Muscle of arm (tissue), 12 donors: ENCODE measurements around the gene GOLGA5. TPM values are rescaled to one million over a fixed set of nuclear protein-coding genes. Genes with fewer than 3 reads are reported as not detected.
"Not testable (repeated sequence)": the region's sequence is repeated elsewhere in the genome, so short reads cannot be mapped to it uniquely, and the experiment has no call there.

Experiments used
- DNase-seq: peaks from one replicate; pipeline ENCODE4 v3.0.0-alpha.2; 2013
- polyA plus RNA-seq, 12 donors: library from polyadenylated mRNA; unstranded; fragments of 120-200 nt; gene quantifications; one replicate each; pipeline ENCODE4 v1.2.1, GENCODE V29; 2013; ENCODE audit not compliant: insufficient read length in 12 of 12

The GOLGA5 gene
- polyA plus RNA-seq, 12 donors = 23.3 to 44.1 (median 37.2) TPM; not detected in 1

DNA sequence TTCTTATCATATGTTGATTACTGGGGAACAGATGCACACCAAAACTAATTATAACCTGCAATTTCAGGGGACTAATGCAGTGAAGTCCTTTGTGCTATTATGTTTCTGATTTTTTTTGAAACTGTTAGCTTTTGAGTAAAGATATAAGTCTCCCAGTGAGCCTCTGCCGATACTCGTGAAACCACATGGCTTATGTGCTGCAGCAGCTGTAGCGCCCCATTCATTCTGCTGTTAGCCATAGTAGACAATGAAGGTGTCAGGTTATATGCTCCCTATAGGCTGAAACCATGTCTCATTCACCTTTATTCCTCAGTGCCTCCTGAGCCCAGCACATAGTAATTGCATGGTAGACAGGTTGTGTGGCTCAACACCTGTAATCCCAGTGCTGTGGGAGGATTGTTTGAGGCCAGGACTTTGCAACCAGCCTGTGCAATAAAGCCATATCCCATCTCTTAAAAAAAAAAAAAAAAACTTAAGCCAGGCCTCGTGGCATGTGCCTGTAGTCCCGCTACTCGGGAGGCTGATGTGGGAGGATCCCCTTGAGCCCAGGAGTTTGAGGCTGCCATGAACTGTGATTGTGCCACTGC lies 25.0 kb downstream of the GOLGA5 start:
- no peak for DNase-seq

DNA sequence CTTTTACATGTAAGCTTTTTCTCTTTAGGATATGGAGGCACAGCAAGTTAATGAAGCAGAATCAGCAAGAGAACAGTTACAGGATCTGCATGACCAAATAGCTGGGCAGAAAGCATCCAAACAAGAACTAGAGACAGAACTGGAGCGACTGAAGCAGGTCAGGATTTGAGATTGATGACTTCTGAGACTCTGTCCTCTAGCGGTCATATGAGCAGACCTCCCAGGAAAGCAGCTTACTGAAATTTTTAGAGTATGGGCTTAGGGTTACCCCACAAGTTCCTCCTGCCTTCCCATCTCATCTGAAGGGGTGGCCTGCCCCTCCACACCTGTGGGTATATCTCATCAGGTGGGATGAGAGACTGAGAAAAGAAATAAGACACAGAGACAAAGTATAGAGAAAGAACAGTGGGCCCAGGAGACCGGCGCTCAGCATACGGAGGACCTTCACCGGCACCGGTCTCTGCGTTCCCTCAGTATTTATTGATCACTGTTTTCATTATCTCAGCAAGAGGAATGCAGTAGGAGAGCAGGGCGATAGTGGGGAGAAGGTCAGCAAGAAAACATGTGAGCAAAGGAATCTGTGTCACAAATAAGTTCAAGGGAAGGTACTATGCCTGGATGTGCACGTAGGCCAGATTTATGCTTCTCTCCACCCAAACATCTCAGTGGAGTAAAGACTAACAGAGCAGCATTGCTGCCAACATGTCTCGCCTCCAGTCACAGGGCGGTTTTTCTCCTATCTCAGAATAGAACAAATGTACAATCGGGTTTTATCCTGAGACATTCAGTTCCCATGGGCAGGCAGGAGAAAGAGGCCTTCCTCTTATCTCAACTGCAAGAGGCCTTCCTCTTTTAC lies 25.8 kb downstream of the GOLGA5 start:
- not testable (repeated sequence) for DNase-seq

DNA sequence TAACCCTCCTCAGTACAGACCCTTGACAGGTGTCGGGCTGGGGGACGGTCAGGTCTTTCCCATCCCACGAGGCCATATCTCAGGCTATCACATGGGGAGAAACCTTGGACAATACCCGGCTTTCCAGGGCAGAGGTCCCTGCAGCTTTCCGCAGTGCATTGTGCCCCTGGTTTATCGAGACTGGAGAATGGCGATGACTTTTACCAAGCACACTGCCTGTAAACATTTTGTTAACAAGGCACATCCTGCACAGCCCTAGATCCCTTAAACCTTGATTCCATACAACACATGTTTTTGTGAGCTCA lies 26.4 kb downstream of the GOLGA5 start:
- not testable (repeated sequence) for DNase-seq

DNA sequence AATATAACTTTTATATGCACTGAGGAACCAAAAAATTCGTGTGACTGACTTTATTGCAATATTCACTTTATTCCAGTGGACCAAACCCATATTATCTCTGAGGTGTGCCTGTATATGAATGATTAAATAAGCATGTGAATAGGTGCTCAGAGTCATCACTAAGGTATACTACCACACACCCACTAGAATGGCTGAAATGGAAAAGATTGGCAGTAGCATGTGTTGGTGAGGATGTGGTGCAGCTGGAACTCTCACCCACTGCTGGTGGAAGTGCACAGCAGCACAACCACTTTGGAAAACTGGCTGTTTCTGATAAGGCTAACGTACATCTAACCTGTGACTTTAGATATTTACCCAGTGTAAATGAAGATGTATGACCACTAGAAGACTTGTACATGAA lies 36.8 kb downstream of the GOLGA5 start:
- no peak for DNase-seq

DNA sequence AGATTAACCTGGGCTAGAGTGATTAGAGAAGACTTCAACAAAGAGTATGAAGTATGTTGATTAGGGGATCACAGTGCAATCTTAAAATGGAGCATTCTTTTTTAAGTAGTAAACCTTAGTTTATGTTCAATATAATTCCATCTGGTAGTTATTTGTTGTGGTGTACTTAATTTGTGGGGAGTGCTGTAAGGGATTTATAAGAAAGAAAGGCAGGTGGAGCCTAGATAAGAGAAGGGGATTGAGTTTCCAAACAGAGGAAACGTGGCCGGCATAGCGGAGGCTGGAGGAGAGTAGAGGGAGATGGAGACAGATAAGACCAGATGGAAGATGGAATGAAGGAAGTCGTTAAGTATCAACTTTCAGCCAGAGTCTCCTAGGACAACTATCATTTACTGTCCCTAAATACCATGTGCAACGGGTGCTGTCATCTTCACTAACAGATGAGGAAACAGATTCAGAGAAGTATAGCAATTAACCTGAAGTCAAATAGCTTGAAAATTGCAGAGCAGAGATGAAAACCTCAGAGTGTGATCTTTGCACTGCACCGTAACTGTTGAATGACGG lies 38.1 kb downstream of the GOLGA5 start:
- DNase-seq = no peak

DNA sequence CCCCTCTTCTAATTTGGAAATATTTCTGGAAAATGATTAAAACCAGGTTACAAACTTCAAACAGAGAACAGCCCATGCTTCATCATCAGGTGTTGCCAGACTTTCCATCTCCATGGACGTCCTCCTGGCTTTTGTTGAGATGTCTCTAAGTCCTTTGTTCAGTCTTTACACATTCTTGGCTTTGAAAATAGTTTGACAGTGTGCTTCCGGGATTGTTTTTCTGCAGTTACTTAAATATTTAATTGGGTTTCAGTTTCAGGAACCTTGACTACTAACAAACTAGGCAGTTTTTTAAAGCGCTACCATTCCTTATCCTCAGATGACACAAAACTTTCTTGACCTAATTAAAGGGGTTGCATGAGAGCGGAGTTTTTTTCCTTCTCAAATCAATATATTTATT lies 47.8 kb downstream of the GOLGA5 start:
- DNase-seq = no peak

DNA sequence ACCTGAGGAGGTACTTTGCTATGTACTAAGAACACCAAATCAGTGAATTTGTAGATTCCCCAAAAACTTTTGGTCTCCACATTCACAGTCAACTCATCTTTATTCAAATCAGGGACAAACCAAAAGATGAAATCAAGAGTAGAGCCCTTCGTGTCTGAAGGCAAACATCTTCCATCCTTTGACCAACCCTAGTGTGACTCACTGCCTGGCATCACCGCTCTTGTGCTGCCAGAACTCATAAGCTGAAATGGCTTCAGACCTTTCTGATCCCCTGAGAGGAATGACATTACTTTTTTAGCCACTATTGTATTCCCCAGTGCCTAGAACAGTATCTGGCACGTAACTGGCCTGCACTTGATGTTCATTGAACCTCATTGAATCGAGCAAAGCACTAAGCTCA lies 50.1 kb downstream of the GOLGA5 start:
- DNase-seq = no peak

DNA sequence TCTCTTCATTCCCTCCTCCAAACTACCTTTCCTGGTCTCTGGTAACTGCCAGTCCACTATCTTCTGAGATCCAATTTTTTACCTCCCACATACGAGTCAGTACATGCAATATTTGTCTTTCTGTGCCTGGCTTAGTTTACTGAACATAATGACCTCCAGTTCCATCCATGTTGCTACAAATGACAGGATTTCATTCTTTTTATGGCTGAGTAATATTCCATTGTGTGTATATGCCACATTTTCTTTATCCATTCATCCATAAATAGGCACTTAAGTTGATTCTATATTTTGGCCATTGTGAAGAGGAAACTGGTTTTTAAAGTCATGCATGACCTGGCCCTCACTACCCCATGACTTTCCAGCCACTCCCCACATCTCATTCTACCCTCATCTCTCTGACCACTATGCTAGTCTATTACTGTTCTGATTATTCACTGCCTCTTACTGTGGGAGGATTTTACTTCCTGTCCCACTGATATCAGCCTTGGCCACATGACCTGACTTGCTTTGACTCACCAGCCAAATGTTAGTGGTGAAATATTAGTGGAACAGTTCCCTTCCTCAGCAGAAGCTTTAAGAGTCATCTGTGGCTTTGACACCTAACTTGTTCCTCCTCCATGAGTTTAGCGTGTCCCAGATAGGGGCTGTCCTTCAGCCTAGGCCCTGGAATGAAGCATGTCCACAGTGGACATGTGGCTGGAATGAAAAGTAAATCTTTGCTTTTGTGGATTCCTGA lies 52.2 kb downstream of the GOLGA5 start:
- DNase-seq = no peak

DNA sequence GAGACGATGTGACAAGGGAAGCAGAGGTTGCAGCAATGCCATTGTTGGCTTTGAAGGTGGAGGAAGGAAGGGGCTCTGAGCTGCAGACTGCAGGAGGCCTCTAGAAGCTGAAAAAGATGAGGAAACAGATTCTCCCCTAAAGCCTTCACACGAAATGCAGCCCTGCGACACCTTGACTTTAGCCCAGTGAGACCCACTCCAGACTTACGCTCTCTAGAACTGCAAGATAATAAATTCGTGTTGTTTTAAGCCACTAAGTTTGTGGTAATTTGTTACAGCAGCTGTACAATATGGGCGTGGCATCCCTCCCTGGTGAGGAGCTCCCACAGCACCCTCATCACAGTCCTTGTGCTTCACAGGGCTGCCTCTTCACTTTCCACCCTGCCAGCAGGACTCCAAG lies 53.2 kb downstream of the GOLGA5 start:
- no peak for DNase-seq

DNA sequence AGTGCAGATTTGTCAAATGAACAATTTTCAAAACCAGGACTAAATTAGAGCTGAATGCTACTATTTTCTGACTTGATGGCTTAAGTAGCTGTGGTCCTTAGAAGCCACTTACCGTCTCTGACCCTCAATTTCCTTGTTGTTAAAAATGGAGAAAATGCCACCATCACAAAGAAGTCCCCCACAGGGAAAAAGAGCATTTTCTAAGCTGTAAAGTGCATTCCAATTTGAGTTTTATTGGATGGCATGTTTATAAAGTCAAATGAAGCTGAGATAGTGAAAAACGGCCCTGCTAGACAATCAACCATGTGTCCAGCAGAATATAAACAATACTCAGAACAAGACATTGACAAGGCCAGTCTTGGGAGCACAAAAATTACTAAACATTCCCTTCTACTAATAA lies 53.6 kb downstream of the GOLGA5 start:
- no peak for DNase-seq

DNA sequence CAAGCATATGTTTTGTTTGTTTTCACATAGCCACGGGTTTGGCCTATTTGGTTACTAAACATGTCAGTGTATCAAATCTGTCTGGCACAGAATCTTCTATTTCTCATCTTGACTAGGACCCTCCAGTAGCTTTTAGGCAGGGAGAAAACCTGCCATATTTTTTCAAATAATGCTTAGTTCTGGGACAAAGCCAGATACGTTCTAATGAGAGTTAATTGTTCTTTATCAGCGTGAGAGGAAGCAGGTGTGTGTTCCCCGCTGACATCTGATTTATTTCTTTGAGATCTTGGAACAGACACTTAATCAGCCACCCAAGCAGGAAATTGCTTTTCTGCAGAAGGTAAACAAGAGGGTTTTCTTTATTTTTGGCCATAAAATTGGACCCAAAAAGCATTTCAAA lies 54.8 kb downstream of the GOLGA5 start:
- no peak for DNase-seq

DNA sequence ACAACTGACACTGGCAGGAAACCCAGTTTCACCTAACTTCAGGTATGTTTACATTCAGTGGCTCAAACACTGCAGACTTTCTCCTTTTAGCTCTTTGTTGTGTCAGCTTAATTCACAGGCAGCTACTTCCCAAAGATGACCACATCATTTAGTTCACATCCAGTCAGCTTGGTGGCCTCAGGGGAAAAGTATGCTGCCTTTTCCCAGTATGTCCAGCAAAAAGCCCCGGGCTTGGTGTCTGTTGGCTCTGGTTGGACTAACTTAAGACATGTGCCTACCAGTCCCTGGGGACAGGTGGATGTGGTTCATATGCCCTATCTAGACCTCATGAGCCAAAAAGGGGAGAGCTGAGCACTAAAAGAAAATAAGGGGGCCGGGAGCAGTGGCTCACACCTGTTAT lies 56.4 kb downstream of the GOLGA5 start:
- no peak for DNase-seq

DNA sequence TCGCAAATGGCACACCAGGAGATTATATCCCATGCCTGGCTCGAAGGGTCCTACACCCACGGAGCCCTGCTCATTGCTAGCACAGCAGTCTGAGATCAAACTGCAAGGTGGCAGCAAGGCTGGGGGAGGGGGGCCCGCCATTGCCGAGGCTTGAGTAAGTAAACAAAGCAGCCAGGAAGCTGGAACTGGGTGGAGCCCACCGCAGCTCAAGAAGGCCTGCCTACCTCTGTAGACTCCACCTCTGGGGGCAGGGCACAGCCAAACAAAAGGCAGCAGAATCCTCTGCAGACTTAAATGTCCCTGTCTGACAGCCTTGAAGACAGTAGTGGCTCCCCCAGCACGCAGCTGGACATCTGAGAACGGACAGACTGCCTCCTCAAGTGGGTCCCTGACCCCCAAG lies 59.0 kb downstream of the GOLGA5 start:
- not testable (repeated sequence) for DNase-seq

DNA sequence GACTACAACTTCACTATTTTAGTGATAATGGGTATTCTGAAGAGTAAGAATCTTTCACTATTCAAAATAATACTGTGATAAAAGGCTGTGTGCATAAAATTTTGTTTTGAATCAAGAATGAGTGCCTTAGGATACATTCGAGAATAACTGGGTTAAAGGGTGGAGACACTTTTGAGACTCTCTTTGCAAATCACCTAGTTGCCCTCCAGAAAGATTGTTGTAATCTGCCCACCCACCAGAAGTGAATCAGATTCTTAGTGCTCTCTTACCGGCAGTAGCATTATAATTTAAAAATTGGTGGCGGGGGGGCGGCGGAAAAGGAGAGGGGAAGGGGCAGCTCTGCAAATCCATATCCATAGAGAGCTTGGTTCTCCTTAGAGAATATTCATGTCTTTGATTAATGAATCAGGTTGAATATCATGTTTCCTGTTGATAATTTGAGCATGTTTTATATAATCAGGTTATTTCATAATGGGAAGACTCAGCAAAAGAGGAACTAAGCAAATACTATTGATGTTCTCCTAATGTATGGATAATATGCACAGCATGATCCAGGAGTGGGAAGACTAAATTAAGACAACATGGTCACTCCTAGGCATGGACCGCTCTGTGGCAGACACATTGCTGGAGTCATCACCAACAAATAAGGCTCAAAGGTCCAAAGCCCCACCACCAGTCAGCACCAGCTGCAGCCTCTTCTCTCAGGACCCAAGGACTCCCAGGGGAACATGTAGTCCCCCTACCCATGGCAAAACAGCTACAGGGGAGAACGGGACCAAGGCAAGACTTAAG lies 66.1 kb downstream of the GOLGA5 start:
- DNase-seq = no peak

DNA sequence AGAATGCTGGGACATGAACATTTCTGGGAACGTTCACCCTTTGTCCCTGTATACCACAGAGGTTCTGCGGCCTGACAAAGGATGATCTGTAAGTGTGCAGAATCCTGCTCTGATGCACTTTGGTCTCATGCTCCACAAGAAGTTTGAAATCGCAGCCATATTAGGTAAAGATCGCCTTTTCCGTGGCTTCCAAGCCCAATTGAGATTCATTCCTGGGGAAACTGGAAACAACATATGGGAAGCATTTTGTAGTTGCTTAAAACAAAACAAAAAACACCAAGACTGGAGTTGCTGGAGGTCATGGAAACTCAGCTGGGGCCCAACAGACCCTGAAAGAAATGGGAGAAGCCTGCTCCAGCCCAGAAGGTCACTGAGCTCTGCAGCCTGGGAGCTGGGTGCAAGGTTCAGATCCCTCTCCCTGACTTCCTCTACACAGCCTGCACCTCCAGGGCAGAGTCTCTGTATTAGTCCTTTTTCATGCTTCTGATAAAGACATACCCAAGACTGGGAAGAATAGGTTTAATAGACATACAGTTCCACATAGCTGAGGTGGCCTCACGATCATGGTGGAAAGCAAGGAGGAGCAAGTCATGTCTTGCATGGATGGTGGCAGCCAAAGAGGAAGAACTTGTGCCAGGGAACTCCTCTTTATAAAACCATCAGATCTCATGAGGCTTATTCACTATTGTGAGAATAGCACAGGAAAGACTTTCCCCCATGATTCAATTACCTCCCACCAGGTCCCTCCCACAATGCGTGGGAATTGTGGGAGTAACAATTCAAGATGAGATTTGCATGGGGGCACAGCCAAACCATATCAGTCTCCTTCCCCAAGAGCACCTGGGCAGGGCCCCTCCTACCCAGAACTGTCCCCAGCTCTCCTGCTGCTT lies 68.0 kb downstream of the GOLGA5 start:
- DNase-seq = no peak

DNA sequence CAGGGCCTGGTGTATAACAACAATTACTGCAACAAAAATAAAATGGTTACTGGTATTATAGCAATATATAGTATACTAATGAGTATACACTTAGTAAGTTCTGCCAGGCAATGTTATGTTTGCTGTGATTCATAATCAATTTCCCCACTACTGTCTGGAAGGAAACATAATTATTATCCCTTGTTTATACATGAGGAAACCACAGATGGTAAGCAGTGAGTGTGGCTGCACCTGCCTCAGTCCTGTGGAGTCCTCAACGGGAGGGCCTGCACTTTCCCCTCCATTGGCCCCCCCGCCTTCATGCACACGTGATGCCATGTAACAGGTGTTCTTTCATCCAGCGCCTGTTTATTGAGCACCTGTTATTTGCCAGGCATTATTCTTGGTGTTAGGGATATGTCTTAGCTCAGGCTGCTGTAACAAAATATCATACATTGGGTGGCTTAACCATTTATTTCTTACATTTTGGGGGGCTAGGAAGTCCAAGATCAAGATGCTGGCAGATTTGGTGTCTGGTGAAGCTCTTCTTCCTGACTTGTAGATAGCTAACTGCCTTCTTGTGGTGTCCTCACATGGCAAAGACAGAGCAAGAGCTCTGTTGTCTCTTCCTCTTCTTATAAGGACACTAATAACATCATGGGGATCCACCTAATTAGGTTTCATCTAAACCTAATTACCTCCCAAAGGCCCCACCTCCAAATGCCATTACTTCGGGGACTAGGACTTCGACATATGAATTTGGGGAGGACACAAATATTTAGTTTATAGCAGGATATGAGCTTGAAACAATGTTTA lies 69.4 kb downstream of the GOLGA5 start:
- peak; percentile 7 for DNase-seq

DNA sequence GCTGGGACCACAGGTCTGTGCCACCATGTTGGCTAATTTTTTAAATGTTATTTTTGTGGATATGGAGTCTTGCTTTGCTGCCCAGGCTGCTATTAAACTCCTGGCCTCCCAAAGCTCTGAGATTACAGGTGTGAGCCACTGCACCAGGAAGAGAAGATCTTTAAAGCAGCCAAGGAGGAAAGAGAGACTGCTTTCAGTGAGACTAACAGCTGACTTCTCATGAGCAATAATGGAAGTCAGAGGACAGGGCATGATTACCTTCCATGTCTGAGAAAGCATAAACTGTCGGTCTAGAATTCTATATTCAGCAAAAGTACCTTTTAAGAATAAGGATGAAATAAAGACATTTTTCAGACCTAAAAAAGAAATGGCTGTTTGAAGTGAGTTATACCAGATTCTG lies 71.6 kb downstream of the GOLGA5 start:
- DNase-seq = no peak

DNA sequence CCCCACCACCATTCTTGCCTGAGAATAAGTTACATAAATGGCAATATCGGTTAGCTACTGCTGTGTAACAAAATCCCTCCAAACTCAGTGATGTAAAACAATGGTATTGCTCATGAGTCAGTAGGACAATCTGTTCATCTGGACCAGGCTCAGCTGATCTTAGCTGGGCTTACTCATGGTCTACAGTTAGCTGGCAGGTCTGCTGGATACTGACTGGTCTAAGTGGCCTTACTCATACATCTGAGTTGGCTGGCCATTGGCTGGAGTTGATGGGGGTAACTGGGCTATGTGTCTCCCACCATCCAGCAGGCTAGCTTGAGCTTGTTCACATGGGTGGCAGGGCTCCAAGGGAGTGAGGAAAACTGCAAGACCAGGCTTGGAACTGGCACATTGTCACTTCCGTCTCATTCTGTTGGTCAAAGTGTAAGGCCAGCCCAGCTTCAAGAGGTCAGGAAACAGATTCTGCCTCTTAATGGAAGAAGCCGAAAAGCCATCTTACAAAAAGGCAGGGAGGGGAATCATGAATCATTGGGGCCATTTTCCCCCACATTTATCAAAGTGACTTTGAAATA lies 72.2 kb downstream of the GOLGA5 start:
- no peak for DNase-seq
